Panc1 (cell line): Measurements from ENCODE around the gene VCX3B. TPM values are rescaled to one million over a fixed set of nuclear protein-coding genes. Genes with fewer than 3 reads are reported as not detected.
"Not testable (repeated sequence)": the region's sequence is repeated elsewhere in the genome, so short reads cannot be mapped to it uniquely, and the experiment has no call there.

ENCODE experiments used
- ATAC-seq: fragments of 200-7000 bp; cut with Tn5 transposase; 2 replicates; pipeline ENCODE4 v1.9.1; 2020; ENCODE audit warnings: mild to moderate bottlenecking, moderate library complexity
- BruUV-seq: library from RNA; stranded (reverse); fragments of 400-500 nt; replicated peaks from 2 replicates; lab custom pipeline; 2021; lab: Mats Ljungman, UMichigan
- CTCF ChIA-PET: fragments of 300-600 bp; sonication (Branson Sonifier 250); formaldehyde crosslinking; loops from one replicate; lab custom pipeline; 2022; ENCODE audit warnings: antibody characterized with exemption; lab: Charles Lee
- POLR2A ChIA-PET: fragments of 300-600 bp; sonication (Branson Sonifier 250); formaldehyde crosslinking; loops from one replicate; lab custom pipeline; 2022; ENCODE audit warnings: antibody characterized with exemption; lab: Charles Lee
- DNase-seq: peaks from one replicate; pipeline ENCODE4 v3.0.0-alpha.2; 2010; ENCODE audit warnings: low read depth, low spot score
- H3K27ac ChIP-seq: 2 replicates; pipeline ENCODE4 v1.5.1; 2011; ENCODE audit warnings: mild to moderate bottlenecking, low read length, inconsistent platforms
- H3K27me3 ChIP-seq: fragments of 200-500 bp; sonication (Bioruptor generic); 2 replicates; pipeline ENCODE4 v1.6.0; 2014; ENCODE audit warnings: low read length, inconsistent platforms; ENCODE audit not compliant: control insufficient read depth, insufficient read depth
- H3K36me3 ChIP-seq: fragments of 200-500 bp; sonication (Bioruptor generic); 2 replicates; pipeline ENCODE4 v1.5.1; 2014; ENCODE audit warnings: inconsistent platforms, mild to moderate bottlenecking, low read length, moderate library complexity; ENCODE audit not compliant: control insufficient read depth, insufficient read depth
- H3K4me1 ChIP-seq: 2 replicates; pipeline ENCODE4 v1.5.1; 2011; ENCODE audit warnings: inconsistent platforms, mild to moderate bottlenecking, low read length, moderate library complexity; ENCODE audit not compliant: control insufficient read depth, insufficient read depth
- H3K4me3 ChIP-seq, 2 experiments: 2 replicates each; pipeline ENCODE4 v1.5.1; 2011 to 2012; ENCODE audit warnings: low read depth in 2 of 2, low read length in 2 of 2, mild to moderate bottlenecking in 2 of 2, inconsistent platforms in 1 of 2, moderate library complexity in 1 of 2
- H3K9me3 ChIP-seq: fragments of 200-500 bp; sonication (Bioruptor generic); 2 replicates; pipeline ENCODE4 v1.5.1; 2014; ENCODE audit warnings: low read depth, mild to moderate bottlenecking, inconsistent platforms, low read length, moderate library complexity; ENCODE audit not compliant: control insufficient read depth, insufficient read depth
- POLR2AphosphoS5 ChIP-seq: IDR thresholded peaks from 2 replicates; pipeline ENCODE4 v1.6.1; 2012; ENCODE audit warnings: mild to moderate bottlenecking, low read depth, low read length, moderate library complexity
- SIN3A ChIP-seq: IDR thresholded peaks from 2 replicates; pipeline ENCODE4 v1.6.1; 2012; ENCODE audit warnings: low read depth, mild to moderate bottlenecking, low read length, moderate library complexity, borderline replicate concordance; ENCODE audit not compliant: insufficient read depth
- TCF7L2 ChIP-seq: IDR thresholded peaks from 2 replicates; pipeline ENCODE4 v1.6.1; 2011; ENCODE audit warnings: mild to moderate bottlenecking, low read depth, low read length, inconsistent platforms
- in situ Hi-C: cut with HindIII; loops from 2 replicates; pipeline ENCODE4 v1.10.0; 2016; ENCODE audit warnings: low sequenced_read_pairs, low pct_unique_long_range_greater_than_20kb
- intact Hi-C: fragments of 100-400 bp; cut with micrococcal nuclease; formaldehyde crosslinking; loops from one replicate; pipeline ENCODE4 v1.10.0; 2022; ENCODE audit not compliant: unreplicated experiment
- total RNA-seq: library from RNA; stranded (reverse); gene quantifications from one replicate; pipeline ENCODE4 v1.2.1, GENCODE V29; 2021; ENCODE audit not compliant: unreplicated experiment
- TF ChIP-seq, protein P1 (sequence below): fragments of 450-650 bp; IDR thresholded peaks from 2 replicates; pipeline ENCODE4 v1.5.1; 2017; ENCODE audit warnings: mild to moderate bottlenecking
- TF ChIP-seq, protein P2 (sequence below), 2 experiments: IDR thresholded peaks; 2 replicates each; pipeline ENCODE4 v1.6.1; 2011 to 2012; ENCODE audit warnings: low read depth in 2 of 2, control low read depth in 1 of 2, low read length in 1 of 2, mild to moderate bottlenecking in 1 of 2, moderate library complexity in 1 of 2; ENCODE audit not compliant: insufficient read depth in 1 of 2

The VCX3B gene
- total RNA-seq, 1 experiment from 2014 or later = not detected

DNA sequence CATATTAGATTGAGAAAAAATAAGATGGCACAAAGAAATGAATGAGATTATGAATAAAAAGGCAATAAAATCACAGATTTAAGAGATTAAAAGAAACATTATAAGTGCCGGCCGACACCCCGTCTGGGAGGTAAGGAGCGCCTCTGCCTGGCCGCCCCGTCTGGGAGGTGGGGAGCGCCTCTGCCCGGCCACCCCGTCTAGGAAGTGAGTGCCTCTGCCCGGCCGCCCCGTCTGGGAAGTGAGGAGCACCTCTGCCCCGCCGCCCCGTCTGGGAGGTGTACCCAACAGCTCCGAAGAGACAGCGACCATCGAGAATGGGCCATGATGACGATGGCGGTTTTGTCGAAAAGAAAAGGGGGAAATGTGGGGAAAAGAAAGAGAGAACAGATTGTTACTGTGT lies 37.5 kb downstream of the VCX3B start:
- POLR2A ChIA-PET, intact Hi-C loops, H3K4me1 ChIP-seq, H3K27me3 ChIP-seq, H3K4me3 ChIP-seq, DNase-seq, in situ Hi-C loops, H3K9me3 ChIP-seq, ATAC-seq, H3K36me3 ChIP-seq, H3K27ac ChIP-seq, BruUV-seq, CTCF ChIA-PET: not testable (repeated sequence)

DNA sequence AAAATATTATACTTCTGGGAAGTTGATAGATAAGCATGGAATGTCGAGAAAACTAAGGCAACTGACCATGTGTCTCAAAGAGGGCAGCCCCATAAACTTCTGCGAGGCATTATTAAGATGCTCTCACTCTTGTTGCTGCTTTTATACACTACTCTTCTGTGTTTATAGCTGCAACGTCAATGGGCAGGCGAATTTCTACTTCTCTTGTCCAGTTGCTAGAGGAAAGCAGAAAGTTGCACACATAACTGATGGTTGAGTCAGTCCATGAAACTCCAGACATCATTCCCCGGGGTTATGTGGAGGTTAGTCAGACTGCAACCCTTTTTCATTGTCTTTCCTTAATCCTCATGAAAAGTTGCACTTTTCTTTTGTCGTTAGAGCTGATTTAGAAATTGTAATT lies 39.8 kb downstream of the VCX3B start:
- intact Hi-C loops (no loop called here), in situ Hi-C loops (no loop called here)
- H3K9me3 ChIP-seq = no peaks in the 10 kb centered on the region
- H3K27ac ChIP-seq = no peak overlapping the region
- H3K4me1 ChIP-seq = no peaks in the 10 kb centered on the region
- H3K4me3 ChIP-seq = no peak overlapping the region
- no peak for TF ChIP-seq SIN3A
- TF ChIP-seq, protein P1, sequence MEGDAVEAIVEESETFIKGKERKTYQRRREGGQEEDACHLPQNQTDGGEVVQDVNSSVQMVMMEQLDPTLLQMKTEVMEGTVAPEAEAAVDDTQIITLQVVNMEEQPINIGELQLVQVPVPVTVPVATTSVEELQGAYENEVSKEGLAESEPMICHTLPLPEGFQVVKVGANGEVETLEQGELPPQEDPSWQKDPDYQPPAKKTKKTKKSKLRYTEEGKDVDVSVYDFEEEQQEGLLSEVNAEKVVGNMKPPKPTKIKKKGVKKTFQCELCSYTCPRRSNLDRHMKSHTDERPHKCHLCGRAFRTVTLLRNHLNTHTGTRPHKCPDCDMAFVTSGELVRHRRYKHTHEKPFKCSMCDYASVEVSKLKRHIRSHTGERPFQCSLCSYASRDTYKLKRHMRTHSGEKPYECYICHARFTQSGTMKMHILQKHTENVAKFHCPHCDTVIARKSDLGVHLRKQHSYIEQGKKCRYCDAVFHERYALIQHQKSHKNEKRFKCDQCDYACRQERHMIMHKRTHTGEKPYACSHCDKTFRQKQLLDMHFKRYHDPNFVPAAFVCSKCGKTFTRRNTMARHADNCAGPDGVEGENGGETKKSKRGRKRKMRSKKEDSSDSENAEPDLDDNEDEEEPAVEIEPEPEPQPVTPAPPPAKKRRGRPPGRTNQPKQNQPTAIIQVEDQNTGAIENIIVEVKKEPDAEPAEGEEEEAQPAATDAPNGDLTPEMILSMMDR = no peak
- no peak for TF ChIP-seq POLR2AphosphoS5
- no peak for TF ChIP-seq TCF7L2
- TF ChIP-seq, protein P2, sequence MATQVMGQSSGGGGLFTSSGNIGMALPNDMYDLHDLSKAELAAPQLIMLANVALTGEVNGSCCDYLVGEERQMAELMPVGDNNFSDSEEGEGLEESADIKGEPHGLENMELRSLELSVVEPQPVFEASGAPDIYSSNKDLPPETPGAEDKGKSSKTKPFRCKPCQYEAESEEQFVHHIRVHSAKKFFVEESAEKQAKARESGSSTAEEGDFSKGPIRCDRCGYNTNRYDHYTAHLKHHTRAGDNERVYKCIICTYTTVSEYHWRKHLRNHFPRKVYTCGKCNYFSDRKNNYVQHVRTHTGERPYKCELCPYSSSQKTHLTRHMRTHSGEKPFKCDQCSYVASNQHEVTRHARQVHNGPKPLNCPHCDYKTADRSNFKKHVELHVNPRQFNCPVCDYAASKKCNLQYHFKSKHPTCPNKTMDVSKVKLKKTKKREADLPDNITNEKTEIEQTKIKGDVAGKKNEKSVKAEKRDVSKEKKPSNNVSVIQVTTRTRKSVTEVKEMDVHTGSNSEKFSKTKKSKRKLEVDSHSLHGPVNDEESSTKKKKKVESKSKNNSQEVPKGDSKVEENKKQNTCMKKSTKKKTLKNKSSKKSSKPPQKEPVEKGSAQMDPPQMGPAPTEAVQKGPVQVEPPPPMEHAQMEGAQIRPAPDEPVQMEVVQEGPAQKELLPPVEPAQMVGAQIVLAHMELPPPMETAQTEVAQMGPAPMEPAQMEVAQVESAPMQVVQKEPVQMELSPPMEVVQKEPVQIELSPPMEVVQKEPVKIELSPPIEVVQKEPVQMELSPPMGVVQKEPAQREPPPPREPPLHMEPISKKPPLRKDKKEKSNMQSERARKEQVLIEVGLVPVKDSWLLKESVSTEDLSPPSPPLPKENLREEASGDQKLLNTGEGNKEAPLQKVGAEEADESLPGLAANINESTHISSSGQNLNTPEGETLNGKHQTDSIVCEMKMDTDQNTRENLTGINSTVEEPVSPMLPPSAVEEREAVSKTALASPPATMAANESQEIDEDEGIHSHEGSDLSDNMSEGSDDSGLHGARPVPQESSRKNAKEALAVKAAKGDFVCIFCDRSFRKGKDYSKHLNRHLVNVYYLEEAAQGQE (IDR thresholded peaks at IDR 0.05; ENCODE audit: insufficient read depth in 1 of 2, low read depth in 2 of 2, low read length in 1 of 2) = no peak
- no peak for ATAC-seq
- ChIA-PET POLR2A (no interaction called here), CTCF (no interaction called here)
- BruUV-seq = no TSS peak
- H3K27me3 ChIP-seq = no peaks in the 10 kb centered on the region
- no peak for DNase-seq
- no peaks in the 10 kb centered on the region for H3K36me3 ChIP-seq
